Heart left ventricle (tissue), 13 donors: ENCODE results near the gene ATXN1.

Experiments
- CTCF ChIP-seq, 12 donors: fragments of 200-600 bp; sonication (generic) in 4 of 12; IDR thresholded peaks; one replicate each; pipeline versions ENCODE4 v1.5.0 to v1.8.0; 2018 to 2022; ENCODE audit warnings: antibody characterized with exemption in 12 of 12, mild to moderate bottlenecking in 5 of 12
- POLR2A ChIP-seq, 2 donors: fragments of 450-650 bp; IDR thresholded peaks; one replicate each; pipeline ENCODE4 v1.6.1; 2017; ENCODE audit warnings: antibody characterized with exemption in 2 of 2, mild to moderate bottlenecking in 2 of 2, moderate library complexity in 2 of 2
- donor health status: ischemic (EF 13 %, LVEDD 7.1; RV severe dilation, severe dysfunction).
- donor health status: DM: no; HTN: yes; CAD: no.
- donor health status: DM: no; HTN: no; CAD: no.
- donor health status: ischemic (EF 25% LVEDD 6.9; RV normal size, moderate dysfunction).
- donor health status: ischemic (EF 25% LVEDD 5.7; RV mildly dilated, moderate dysfunction).
- donor health status: ischemic (EF 35%, LVEDD 5.7; RV mildly dilated, moderate dysfunction).
- donor health status: nonischemic (EF 11% LVEDD 7.7; RV severe dilation, severe dysfunction).
- donor health status: DM: yes; HTN: yes; CAD: no.
- donor health status: PGD.
- donor health status: ischemic (EF 29% LVEDD 5.4; RV normal size, mild dysfunction).
- donor health status: nonischemic (EF 23%, LVEDD 6.1; RV moderate dilation, normal function).

- TF ChIP-seq POLR2A (IDR thresholded peaks at IDR 0.05) (no peak), CTCF (IDR thresholded peaks at IDR 0.05) (no peak)
Observed at GRCh38 chr6:16412982-16413381, 348.3 kb downstream of the ATXN1 start.
